Mesothelial cell of epicardium (in vitro differentiated cells): ENCODE data around the gene BARX2. TPM values are rescaled to one million over a fixed set of nuclear protein-coding genes. Genes with fewer than 3 reads are reported as not detected.
"Not testable (repeated sequence)": the region's sequence is repeated elsewhere in the genome, so short reads cannot be mapped to it uniquely, and the experiment has no call there.

Experiments
- DNase-seq, 2 experiments: peaks; one replicate each; pipeline ENCODE4 v3.0.0; 2021; ENCODE audit warnings: low spot score in 2 of 2; ENCODE audit not compliant: unreplicated experiment in 2 of 2
- H3K27ac Mint-ChIP-seq: 2 replicates; pipeline ENCODE4 v1.8.0; 2021; ENCODE audit warnings: mixed read lengths
- H3K27me3 Mint-ChIP-seq: 2 replicates; pipeline ENCODE4 v1.8.0; 2021; ENCODE audit warnings: low read depth, mixed read lengths
- H3K36me3 Mint-ChIP-seq: 2 replicates; pipeline ENCODE4 v1.8.0; 2021; ENCODE audit warnings: mixed read lengths
- H3K4me1 Mint-ChIP-seq: 2 replicates; pipeline ENCODE4 v1.8.0; 2021; ENCODE audit warnings: mixed read lengths
- H3K4me3 Mint-ChIP-seq: 2 replicates; pipeline ENCODE4 v1.8.0; 2021; ENCODE audit warnings: mild to moderate bottlenecking, moderate library complexity, mixed read lengths
- H3K9me3 Mint-ChIP-seq: 2 replicates; pipeline ENCODE4 v1.8.0; 2021; ENCODE audit warnings: mixed read lengths
- total RNA-seq: library from RNA; stranded (reverse); gene quantifications from 3 replicates; pipeline ENCODE4 v1.2.1, GENCODE V29; 2021
- TF ChIP-seq, protein P1 (sequence below): fragments of 200-600 bp; sonication (generic); IDR thresholded peaks from one replicate; pipeline ENCODE4 v1.5.0; 2021; ENCODE audit warnings: antibody characterized with exemption; ENCODE audit not compliant: unreplicated experiment

Gene BARX2, protein sequence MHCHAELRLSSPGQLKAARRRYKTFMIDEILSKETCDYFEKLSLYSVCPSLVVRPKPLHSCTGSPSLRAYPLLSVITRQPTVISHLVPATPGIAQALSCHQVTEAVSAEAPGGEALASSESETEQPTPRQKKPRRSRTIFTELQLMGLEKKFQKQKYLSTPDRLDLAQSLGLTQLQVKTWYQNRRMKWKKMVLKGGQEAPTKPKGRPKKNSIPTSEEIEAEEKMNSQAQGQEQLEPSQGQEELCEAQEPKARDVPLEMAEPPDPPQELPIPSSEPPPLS
- 59.8 to 73.5 TPM (median 69.9 TPM) in 3 replicates for total RNA-seq

- H3K36me3 Mint-ChIP-seq, result no peaks in the 10 kb centered on the region
- H3K4me1 Mint-ChIP-seq, result peaks cover 69% of the 10 kb centered on the region
- peaks cover 58% of the 10 kb centered on the region for H3K27me3 Mint-ChIP-seq
- H3K9me3 Mint-ChIP-seq, result no peaks in the 10 kb centered on the region
- peak within 1 kb of the TSS; percentile 93 for H3K4me3 Mint-ChIP-seq
- DNase-seq, result peak; percentile 55 to 70
- TF ChIP-seq, protein P1, sequence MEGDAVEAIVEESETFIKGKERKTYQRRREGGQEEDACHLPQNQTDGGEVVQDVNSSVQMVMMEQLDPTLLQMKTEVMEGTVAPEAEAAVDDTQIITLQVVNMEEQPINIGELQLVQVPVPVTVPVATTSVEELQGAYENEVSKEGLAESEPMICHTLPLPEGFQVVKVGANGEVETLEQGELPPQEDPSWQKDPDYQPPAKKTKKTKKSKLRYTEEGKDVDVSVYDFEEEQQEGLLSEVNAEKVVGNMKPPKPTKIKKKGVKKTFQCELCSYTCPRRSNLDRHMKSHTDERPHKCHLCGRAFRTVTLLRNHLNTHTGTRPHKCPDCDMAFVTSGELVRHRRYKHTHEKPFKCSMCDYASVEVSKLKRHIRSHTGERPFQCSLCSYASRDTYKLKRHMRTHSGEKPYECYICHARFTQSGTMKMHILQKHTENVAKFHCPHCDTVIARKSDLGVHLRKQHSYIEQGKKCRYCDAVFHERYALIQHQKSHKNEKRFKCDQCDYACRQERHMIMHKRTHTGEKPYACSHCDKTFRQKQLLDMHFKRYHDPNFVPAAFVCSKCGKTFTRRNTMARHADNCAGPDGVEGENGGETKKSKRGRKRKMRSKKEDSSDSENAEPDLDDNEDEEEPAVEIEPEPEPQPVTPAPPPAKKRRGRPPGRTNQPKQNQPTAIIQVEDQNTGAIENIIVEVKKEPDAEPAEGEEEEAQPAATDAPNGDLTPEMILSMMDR, result no peak
- H3K27ac Mint-ChIP-seq, result peak within 1 kb of the TSS; percentile 98
These were observed at the start of gene BARX2 for GRCh38 chr11:129375751-129376657. BARX2 (plus strand) TSS chr11:129375848; CDS start chr11:129376036, 188 bp downstream.

DNA sequence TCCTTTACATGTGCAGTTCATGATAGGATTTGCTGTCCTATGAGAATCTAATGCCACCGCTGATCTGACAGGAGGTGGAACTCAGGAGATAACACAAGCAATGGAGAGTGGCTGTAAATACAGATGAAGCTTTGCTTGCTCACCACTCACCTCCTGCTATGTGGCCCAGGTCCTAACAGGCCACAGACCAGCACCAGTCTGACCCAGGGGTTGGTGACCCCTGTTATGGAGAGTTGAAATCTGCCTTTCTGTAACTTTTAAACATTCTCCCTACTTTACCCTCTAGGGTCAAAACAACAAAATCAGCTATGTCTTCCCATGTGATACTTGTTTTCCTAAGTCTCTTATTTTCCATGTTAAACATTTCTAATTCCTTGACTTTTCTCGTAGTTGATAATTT is 48.7 kb upstream of the BARX2 start:
- TF ChIP-seq, protein P1, result no peak
- Mint-ChIP-seq H3K9me3 (no peaks in the 10 kb centered on the region), H3K4me1 (peaks cover 24% of the 10 kb centered on the region), H3K4me3 (no peak overlapping the region), H3K36me3 (no peaks in the 10 kb centered on the region), H3K27me3 (no peaks in the 10 kb centered on the region), H3K27ac (no peak overlapping the region)
- no peak for DNase-seq

- H3K9me3 Mint-ChIP-seq, H3K36me3 Mint-ChIP-seq, H3K27me3 Mint-ChIP-seq, H3K4me3 Mint-ChIP-seq, H3K27ac Mint-ChIP-seq, DNase-seq: not testable (repeated sequence)
- H3K4me1 Mint-ChIP-seq, result peaks cover 24% of the 10 kb centered on the region
These were observed 47.9 kb upstream of the BARX2 start for GRCh38 chr11:129327708-129328107.

- H3K27ac Mint-ChIP-seq, result no peak overlapping the region
- H3K27me3 Mint-ChIP-seq, result no peaks in the 10 kb centered on the region
- H3K9me3 Mint-ChIP-seq, result no peaks in the 10 kb centered on the region
- DNase-seq, result no peak
- peaks cover 17% of the 10 kb centered on the region for H3K4me1 Mint-ChIP-seq
- TF ChIP-seq, protein P1, result no peak
- no peaks in the 10 kb centered on the region for H3K36me3 Mint-ChIP-seq
- H3K4me3 Mint-ChIP-seq, result no peak overlapping the region
These were observed 46.9 kb upstream of the BARX2 start for GRCh38 chr11:129328756-129329155.

DNA sequence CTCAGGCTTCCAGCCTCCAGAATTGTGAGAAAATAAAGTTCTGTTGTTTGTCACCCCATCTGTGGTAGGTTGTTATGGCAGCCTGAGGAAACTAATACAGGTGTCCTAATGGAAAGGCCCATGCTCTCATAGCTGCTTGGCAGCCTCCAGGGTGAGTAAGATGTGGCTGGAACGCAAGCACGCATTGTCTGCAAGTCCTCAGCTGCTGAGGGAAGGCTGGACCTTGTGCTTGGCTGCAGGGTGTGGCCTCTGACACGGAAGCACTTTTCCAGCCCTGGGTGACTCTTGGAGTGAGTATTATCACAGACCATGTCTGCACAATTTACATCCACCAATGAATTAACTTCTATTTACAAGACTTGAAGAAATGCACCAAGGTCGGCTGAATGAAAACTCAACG is 44.4 kb upstream of the BARX2 start:
- Mint-ChIP-seq H3K4me1 (peaks cover 11% of the 10 kb centered on the region), H3K27me3 (no peaks in the 10 kb centered on the region), H3K9me3 (no peaks in the 10 kb centered on the region), H3K4me3 (no peak overlapping the region), H3K36me3 (no peaks in the 10 kb centered on the region), H3K27ac (no peak overlapping the region)
- DNase-seq, result no peak
- TF ChIP-seq, protein P1, result no peak

DNA sequence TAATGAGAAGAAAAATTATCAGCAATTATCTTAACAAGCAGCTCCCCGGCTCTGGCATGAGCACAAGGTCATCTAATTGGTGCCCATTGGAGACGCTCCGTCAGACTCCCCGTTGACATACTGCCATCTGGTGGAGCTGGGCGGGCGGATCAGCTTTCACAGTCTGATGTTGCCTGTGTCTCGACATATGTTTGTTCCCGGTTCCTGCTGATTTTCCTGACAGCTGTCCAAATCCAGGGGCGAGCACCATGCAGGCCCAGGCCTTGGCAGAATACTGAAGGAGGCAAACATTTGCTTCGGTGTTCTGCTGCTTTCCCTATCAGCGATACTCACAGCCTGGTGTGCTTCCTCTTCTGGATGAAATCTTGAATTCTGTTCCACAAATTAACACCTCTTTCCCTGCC is 43.8 kb upstream of the BARX2 start:
- peaks cover 11% of the 10 kb centered on the region for H3K4me1 Mint-ChIP-seq
- peak; percentile 52 to 80 for DNase-seq
- TF ChIP-seq, protein P1, result peak; percentile 72
- H3K9me3 Mint-ChIP-seq, result no peaks in the 10 kb centered on the region
- H3K36me3 Mint-ChIP-seq, result no peaks in the 10 kb centered on the region
- peak overlapping the region; percentile 30 for H3K27ac Mint-ChIP-seq
- no peaks in the 10 kb centered on the region for H3K27me3 Mint-ChIP-seq
- no peak overlapping the region for H3K4me3 Mint-ChIP-seq
